ENCODE results near the gene TEAD3. TPM values are rescaled to one million over a fixed set of nuclear protein-coding genes. Genes with fewer than 3 reads are reported as not detected.

The TEAD3 gene
- total RNA-seq, 1 donor, result 11.6 TPM

DNA sequence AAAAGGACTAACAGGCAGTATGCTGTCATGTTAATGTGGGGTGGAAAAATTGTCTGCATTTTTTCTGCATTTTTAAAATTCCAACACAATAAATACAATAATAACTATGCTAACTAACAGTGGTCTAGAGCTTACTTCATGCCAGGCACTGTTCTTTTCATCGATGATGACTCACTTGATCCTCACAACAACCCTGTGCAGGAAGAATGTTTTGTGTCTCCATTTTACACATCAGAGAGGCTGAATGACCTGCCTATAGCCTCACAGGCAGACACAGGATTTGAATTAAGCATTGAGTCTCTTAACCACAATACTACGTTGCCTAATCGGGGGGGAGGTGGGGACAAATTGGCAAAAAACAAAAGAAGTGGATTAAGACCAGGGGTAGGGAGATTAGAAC is 71.6 kb downstream of the TEAD3 start:
- peak; percentile 91 for DNase-seq (ENCODE audit: low read depth)
- TF ChIP-seq, protein P1, sequence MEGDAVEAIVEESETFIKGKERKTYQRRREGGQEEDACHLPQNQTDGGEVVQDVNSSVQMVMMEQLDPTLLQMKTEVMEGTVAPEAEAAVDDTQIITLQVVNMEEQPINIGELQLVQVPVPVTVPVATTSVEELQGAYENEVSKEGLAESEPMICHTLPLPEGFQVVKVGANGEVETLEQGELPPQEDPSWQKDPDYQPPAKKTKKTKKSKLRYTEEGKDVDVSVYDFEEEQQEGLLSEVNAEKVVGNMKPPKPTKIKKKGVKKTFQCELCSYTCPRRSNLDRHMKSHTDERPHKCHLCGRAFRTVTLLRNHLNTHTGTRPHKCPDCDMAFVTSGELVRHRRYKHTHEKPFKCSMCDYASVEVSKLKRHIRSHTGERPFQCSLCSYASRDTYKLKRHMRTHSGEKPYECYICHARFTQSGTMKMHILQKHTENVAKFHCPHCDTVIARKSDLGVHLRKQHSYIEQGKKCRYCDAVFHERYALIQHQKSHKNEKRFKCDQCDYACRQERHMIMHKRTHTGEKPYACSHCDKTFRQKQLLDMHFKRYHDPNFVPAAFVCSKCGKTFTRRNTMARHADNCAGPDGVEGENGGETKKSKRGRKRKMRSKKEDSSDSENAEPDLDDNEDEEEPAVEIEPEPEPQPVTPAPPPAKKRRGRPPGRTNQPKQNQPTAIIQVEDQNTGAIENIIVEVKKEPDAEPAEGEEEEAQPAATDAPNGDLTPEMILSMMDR (IDR thresholded peaks at IDR 0.05; ENCODE audit: insufficient read depth, low read length), result no peak
- no peak overlapping the region for H3K4me3 ChIP-seq (ENCODE audit: low read depth, low read length)

Small RNA genes within 50 kb of the gene (small RNA-seq; reads per million reads assigned to genes)
- not detected for gene MIR7111

Other genes with a start within 250 kb of the TEAD3 start
- gene ZNF76, start 237.3 kb downstream of the TEAD3 start, total RNA-seq (ENCODE audit: low replicate concordance), result 5.9 and 18.4 TPM in 2 replicates
- 0.18 and 1.1 TPM in 2 replicates for gene DEF6, start 199.3 kb downstream of the TEAD3 start, total RNA-seq (ENCODE audit: low replicate concordance)
- gene PPARD, start 154.5 kb downstream of the TEAD3 start, total RNA-seq (ENCODE audit: low replicate concordance), result 1.3 and 10.4 TPM in 2 replicates
- gene FANCE, start 44.7 kb downstream of the TEAD3 start, total RNA-seq (ENCODE audit: low replicate concordance), result 5.1 and 7.7 TPM in 2 replicates
- 778 and 1,853 TPM in 2 replicates for gene RPL10A, start 28.7 kb downstream of the TEAD3 start, total RNA-seq (ENCODE audit: low replicate concordance)
- not detected in 2 replicates for gene TULP1, start 15.8 kb upstream of the TEAD3 start, total RNA-seq (ENCODE audit: low replicate concordance)
- gene FKBP5, start 191.8 kb upstream of the TEAD3 start, total RNA-seq (ENCODE audit: low replicate concordance), result 2.9 and 5.3 TPM in 2 replicates
- gene ARMC12, start 240.0 kb upstream of the TEAD3 start, total RNA-seq (ENCODE audit: low replicate concordance), result 0.45 TPM in 1 of 2 replicates, not detected in the other